GM12878 (cell line): Measurements from ENCODE around the gene MRPL16.

Source experiments
- CBX5 ChIP-seq: sonication (generic); IDR thresholded peaks from 2 replicates; pipeline ENCODE4 v1.6.1; 2016; ENCODE audit warnings: low read depth, moderate library complexity, mild to moderate bottlenecking, inconsistent platforms
- CREB1 ChIP-seq: IDR thresholded peaks from 2 replicates; pipeline ENCODE4 v1.6.1; 2012; ENCODE audit warnings: low read depth, mild to moderate bottlenecking, inconsistent platforms
- EZH2 ChIP-seq: IDR thresholded peaks from 2 replicates; pipeline ENCODE4 v1.6.1; 2012; ENCODE audit warnings: low read depth, mild to moderate bottlenecking, control low read depth, inconsistent platforms, low read length, borderline replicate concordance; ENCODE audit not compliant: control insufficient read depth
- KLF5 ChIP-seq: fragments of 450-650 bp; IDR thresholded peaks from 2 replicates; pipeline ENCODE4 v1.6.1; 2014; ENCODE audit warnings: mild to moderate bottlenecking; ENCODE audit not compliant: partially characterized antibody
- POLR2AphosphoS5 ChIP-seq: IDR thresholded peaks from 2 replicates; pipeline ENCODE4 v1.6.1; 2011; ENCODE audit warnings: mild to moderate bottlenecking, low read length, inconsistent platforms
- RAD21 ChIP-seq: IDR thresholded peaks from 2 replicates; pipeline ENCODE4 v1.6.1; 2011; ENCODE audit warnings: mild to moderate bottlenecking, low read depth, low read length, moderate library complexity; ENCODE audit not compliant: insufficient read depth
- RCOR1 ChIP-seq: conservative IDR thresholded peaks from 2 replicates; pipeline ENCODE4 v1.6.1; 2012; ENCODE audit warnings: low read depth, low read length, improper control_type of control experiment
- SREBF1 ChIP-seq: IDR thresholded peaks from 2 replicates; pipeline ENCODE4 v1.6.1; 2012; ENCODE audit warnings: mild to moderate bottlenecking, low read length
- SUZ12 ChIP-seq: fragments of 200-600 bp; sonication (generic); IDR thresholded peaks from one replicate; pipeline ENCODE4 v1.6.1; 2018; ENCODE audit warnings: antibody characterized with exemption, mild to moderate bottlenecking; ENCODE audit not compliant: unreplicated experiment
- ZZZ3 ChIP-seq: IDR thresholded peaks from 2 replicates; pipeline ENCODE4 v1.6.1; 2011; ENCODE audit warnings: low read depth; ENCODE audit not compliant: control insufficient read depth, insufficient read length
- TF ChIP-seq, protein P1 (sequence below), 3 experiments: IDR thresholded peaks in 2 of 3; conservative IDR thresholded peaks in 1 of 3; 2 replicates each; pipeline ENCODE4 v1.5.1; 2011; ENCODE audit warnings: low read depth in 3 of 3, low read length in 3 of 3, mild to moderate bottlenecking in 3 of 3, control low read depth in 2 of 3, moderate library complexity in 2 of 3, inconsistent platforms in 1 of 3, mixed read lengths in 1 of 3; ENCODE audit not compliant: control insufficient read depth in 2 of 3, insufficient read depth in 1 of 3; ENCODE audit errors: extremely low read depth in 1 of 3
- TF ChIP-seq, protein P2 (sequence below): IDR thresholded peaks from 2 replicates; pipeline ENCODE4 v1.6.1; 2012; ENCODE audit warnings: low read depth, low read length, improper control_type of control experiment
- TF ChIP-seq, protein P3 (sequence below): IDR thresholded peaks from 2 replicates; pipeline ENCODE4 v1.6.1; 2012; ENCODE audit warnings: low read length, inconsistent platforms

DNA sequence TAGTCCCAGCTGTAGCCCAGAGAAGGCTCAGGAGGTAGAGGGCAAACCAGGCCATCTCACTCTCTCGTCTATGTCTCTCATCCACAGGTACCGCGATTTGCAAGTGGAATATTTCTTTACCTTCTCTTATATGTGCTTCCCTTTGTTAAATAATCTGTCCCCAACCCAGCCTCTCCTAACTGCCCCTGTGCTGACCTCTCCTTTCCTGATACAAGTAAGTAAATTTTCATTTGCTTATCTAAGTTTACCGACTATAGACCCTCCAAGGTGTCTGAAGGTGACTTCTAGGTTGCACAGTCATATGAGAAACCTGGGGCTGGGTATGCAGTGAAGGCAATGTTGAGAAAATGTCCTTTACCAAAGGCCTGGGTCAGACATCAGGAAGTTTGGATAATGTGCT is 34.8 kb upstream of the MRPL16 start, which contains the start of gene CBLIF:
- TF ChIP-seq EZH2, result no peak
- no peak for TF ChIP-seq POLR2AphosphoS5
- TF ChIP-seq RAD21, result no peak
- TF ChIP-seq CBX5, result no peak
- TF ChIP-seq, protein P1, sequence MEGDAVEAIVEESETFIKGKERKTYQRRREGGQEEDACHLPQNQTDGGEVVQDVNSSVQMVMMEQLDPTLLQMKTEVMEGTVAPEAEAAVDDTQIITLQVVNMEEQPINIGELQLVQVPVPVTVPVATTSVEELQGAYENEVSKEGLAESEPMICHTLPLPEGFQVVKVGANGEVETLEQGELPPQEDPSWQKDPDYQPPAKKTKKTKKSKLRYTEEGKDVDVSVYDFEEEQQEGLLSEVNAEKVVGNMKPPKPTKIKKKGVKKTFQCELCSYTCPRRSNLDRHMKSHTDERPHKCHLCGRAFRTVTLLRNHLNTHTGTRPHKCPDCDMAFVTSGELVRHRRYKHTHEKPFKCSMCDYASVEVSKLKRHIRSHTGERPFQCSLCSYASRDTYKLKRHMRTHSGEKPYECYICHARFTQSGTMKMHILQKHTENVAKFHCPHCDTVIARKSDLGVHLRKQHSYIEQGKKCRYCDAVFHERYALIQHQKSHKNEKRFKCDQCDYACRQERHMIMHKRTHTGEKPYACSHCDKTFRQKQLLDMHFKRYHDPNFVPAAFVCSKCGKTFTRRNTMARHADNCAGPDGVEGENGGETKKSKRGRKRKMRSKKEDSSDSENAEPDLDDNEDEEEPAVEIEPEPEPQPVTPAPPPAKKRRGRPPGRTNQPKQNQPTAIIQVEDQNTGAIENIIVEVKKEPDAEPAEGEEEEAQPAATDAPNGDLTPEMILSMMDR (IDR thresholded peaks at IDR 0.05 in 2 of 3, conservative IDR thresholded peaks at IDR 0.05 in 1 of 3; ENCODE audit: control insufficient read depth in 2 of 3, extremely low read depth in 1 of 3, insufficient read depth in 1 of 3, low read depth in 3 of 3, low read length in 3 of 3), result no peak
- TF ChIP-seq KLF5, result no peak
- TF ChIP-seq SUZ12, result no peak
- no peak for TF ChIP-seq RCOR1
- TF ChIP-seq, protein P2, sequence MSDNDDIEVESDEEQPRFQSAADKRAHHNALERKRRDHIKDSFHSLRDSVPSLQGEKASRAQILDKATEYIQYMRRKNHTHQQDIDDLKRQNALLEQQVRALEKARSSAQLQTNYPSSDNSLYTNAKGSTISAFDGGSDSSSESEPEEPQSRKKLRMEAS, result no peak
- TF ChIP-seq, protein P3, sequence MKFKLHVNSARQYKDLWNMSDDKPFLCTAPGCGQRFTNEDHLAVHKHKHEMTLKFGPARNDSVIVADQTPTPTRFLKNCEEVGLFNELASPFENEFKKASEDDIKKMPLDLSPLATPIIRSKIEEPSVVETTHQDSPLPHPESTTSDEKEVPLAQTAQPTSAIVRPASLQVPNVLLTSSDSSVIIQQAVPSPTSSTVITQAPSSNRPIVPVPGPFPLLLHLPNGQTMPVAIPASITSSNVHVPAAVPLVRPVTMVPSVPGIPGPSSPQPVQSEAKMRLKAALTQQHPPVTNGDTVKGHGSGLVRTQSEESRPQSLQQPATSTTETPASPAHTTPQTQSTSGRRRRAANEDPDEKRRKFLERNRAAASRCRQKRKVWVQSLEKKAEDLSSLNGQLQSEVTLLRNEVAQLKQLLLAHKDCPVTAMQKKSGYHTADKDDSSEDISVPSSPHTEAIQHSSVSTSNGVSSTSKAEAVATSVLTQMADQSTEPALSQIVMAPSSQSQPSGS, result no peak
- no peak for TF ChIP-seq ZZZ3
- TF ChIP-seq SREBF1, result no peak
- no peak for TF ChIP-seq CREB1
